GM23338 (cell line): Measurements from ENCODE around the gene LENEP.

ENCODE experiments used
- CTCF ChIP-seq, 2 experiments: fragments of 200-600 bp in 1 of 2; sonication (generic) in 1 of 2; conservative IDR thresholded peaks; 2 replicates each; pipeline versions ENCODE4 v1.5.1 to v1.6.1; 2016 to 2017; ENCODE audit warnings: antibody characterized with exemption in 2 of 2, low read depth in 2 of 2, mild to moderate bottlenecking in 2 of 2, moderate library complexity in 1 of 2
- ETS1 ChIP-seq: IDR thresholded peaks from 2 replicates; pipeline ENCODE4 v1.6.1; 2016; ENCODE audit warnings: antibody characterized with exemption
- EZH2phosphoT487 ChIP-seq: fragments of 200-600 bp; sonication (generic); IDR thresholded peaks from one replicate; pipeline ENCODE4 v1.8.1; 2018; ENCODE audit warnings: antibody characterized with exemption; ENCODE audit not compliant: unreplicated experiment
- JUNB ChIP-seq: IDR thresholded peaks from one replicate; pipeline ENCODE4 v1.6.1; 2016; ENCODE audit warnings: antibody characterized with exemption; ENCODE audit not compliant: unreplicated experiment
- POLR2AphosphoS5 ChIP-seq: IDR thresholded peaks from 2 replicates; pipeline ENCODE4 v1.6.1; 2016; ENCODE audit warnings: antibody characterized with exemption, low read depth
- ZNF114 ChIP-seq: fragments of 250-450 bp; sonication (Bioruptor Pico); IDR thresholded peaks from 2 replicates; pipeline ENCODE4 v1.5.0; 2020; ENCODE audit warnings: mild to moderate bottlenecking, moderate library complexity

- TF ChIP-seq ETS1 = no peak
- TF ChIP-seq ZNF114 (CRISPR knock-in tag) = no peak
- no peak for TF ChIP-seq CTCF (conservative IDR thresholded peaks at IDR 0.05; ENCODE audit: low read depth in 2 of 2)
- no peak for TF ChIP-seq EZH2phosphoT487
- TF ChIP-seq POLR2AphosphoS5 = no peak
- no peak for TF ChIP-seq JUNB
Observed at GRCh38 chr1:154972213-154972516, 21.2 kb upstream of the LENEP start.
